ENCODE results near the gene ADCY3. TPM values are rescaled to one million over a fixed set of nuclear protein-coding genes. Genes with fewer than 3 reads are reported as not detected.

ADCY3 gene
- total RNA-seq, 1 experiment from 2014 or later = 75.6 TPM

GRCh38 chr2:24824966-24825882 is 94.8 kb downstream of the ADCY3 start:
- DNase-seq = peak in 1 of 2 experiments; percentile 33
- no peaks in the 10 kb centered on the region for H3K27me3 Mint-ChIP-seq (ENCODE audit: insufficient read depth, unreplicated experiment)
- peaks cover 81% of the 10 kb centered on the region for H3K36me3 Mint-ChIP-seq (ENCODE audit: insufficient read depth, unreplicated experiment)
- no peaks in the 10 kb centered on the region for H3K4me1 ChIP-seq
- H3K9me3 Mint-ChIP-seq (ENCODE audit: unreplicated experiment) = no peaks in the 10 kb centered on the region
- H3K36me3 ChIP-seq (ENCODE audit: control insufficient read depth, insufficient read depth, low read length) = no peaks in the 10 kb centered on the region; the same call in none of the 2 replicates
- no peaks in the 10 kb centered on the region for H3K27me3 ChIP-seq (replicated peaks; ENCODE audit: control insufficient read depth, insufficient read depth, low read length)
- BruUV-seq (replicated peaks) = no TSS peak
- ChIA-PET POLR2A (interaction anchor here (1.2 kb wide), 1 partner anchor 32 kb away, joined by 3 read pairs; the partner anchor contains the start of genes CENPO and PTRHD1), CTCF (interaction anchor here (0.6 to 1.5 kb wide), 4 partner anchors 386 to 767 kb away, joined by 3 to 8 read pairs (median 6); no protein-coding TSS in a partner anchor)
- peaks cover 8% of the 10 kb centered on the region for H3K4me1 Mint-ChIP-seq (ENCODE audit: low read depth, unreplicated experiment)
- H3K27ac Mint-ChIP-seq (ENCODE audit: unreplicated experiment) = peak overlapping the region; percentile 65
- no peak overlapping the region for H3K4me3 Mint-ChIP-seq (ENCODE audit: unreplicated experiment)
- H3K9me3 ChIP-seq = no peaks in the 10 kb centered on the region
- intact Hi-C loops (cut with micrococcal nuclease; ENCODE audit: unreplicated experiment) = loop anchor here (5.0 kb wide), 2 partner anchors 213 to 302 kb away; no protein-coding TSS in a partner anchor
- H3K4me3 ChIP-seq (ENCODE audit: low read depth, low read length) = no peak overlapping the region
- peak; percentile 54 to 61 for TF ChIP-seq CTCF (IDR thresholded peaks at IDR 0.05; ENCODE audit: insufficient read depth in 1 of 2, low read depth in 1 of 2, low read length in 1 of 2, severe bottlenecking in 1 of 2, unreplicated experiment in 1 of 2)

GRCh38 chr2:24824071-24824588 is 95.9 kb downstream of the ADCY3 start:
- Histone ChIP-seq H3K4me1 (no peaks in the 10 kb centered on the region), H3K36me3 (ENCODE audit: control insufficient read depth, insufficient read depth, low read length) (no peaks in the 10 kb centered on the region; the same call in none of the 2 replicates), H3K9me3 (no peaks in the 10 kb centered on the region), H3K4me3 (ENCODE audit: low read depth, low read length) (no peak overlapping the region), H3K27me3 (replicated peaks; ENCODE audit: control insufficient read depth, insufficient read depth, low read length) (no peaks in the 10 kb centered on the region)
- TF ChIP-seq CTCF (IDR thresholded peaks at IDR 0.05; ENCODE audit: insufficient read depth in 1 of 2, low read depth in 1 of 2, low read length in 1 of 2, severe bottlenecking in 1 of 2, unreplicated experiment in 1 of 2) = no peak
- Mint-ChIP-seq H3K4me3 (ENCODE audit: unreplicated experiment) (no peak overlapping the region), H3K4me1 (ENCODE audit: low read depth, unreplicated experiment) (peaks cover 8% of the 10 kb centered on the region), H3K27me3 (ENCODE audit: insufficient read depth, unreplicated experiment) (no peaks in the 10 kb centered on the region), H3K36me3 (ENCODE audit: insufficient read depth, unreplicated experiment) (peaks cover 90% of the 10 kb centered on the region), H3K9me3 (ENCODE audit: unreplicated experiment) (no peaks in the 10 kb centered on the region), H3K27ac (ENCODE audit: unreplicated experiment) (peak overlapping the region; percentile 42)
- CTCF ChIA-PET = interaction anchor here (1.2 kb wide), 1 partner anchor 31 kb away, joined by 7 read pairs; the partner anchor contains the start of genes CENPO and PTRHD1
- intact Hi-C loops (cut with micrococcal nuclease; ENCODE audit: unreplicated experiment) = no loop called here
- BruUV-seq (replicated peaks) = no TSS peak
- POLR2A ChIA-PET = interaction anchor here (0.7 kb wide), 1 partner anchor 226 kb away, joined by 7 read pairs; no protein-coding TSS in a partner anchor
- DNase-seq = peak in 1 of 2 experiments; percentile 32

- no peak for TF ChIP-seq CTCF (IDR thresholded peaks at IDR 0.05; ENCODE audit: insufficient read depth in 1 of 2, low read depth in 1 of 2, low read length in 1 of 2, severe bottlenecking in 1 of 2, unreplicated experiment in 1 of 2)
- Mint-ChIP-seq H3K27me3 (ENCODE audit: insufficient read depth, unreplicated experiment) (no peaks in the 10 kb centered on the region), H3K4me1 (ENCODE audit: low read depth, unreplicated experiment) (no peaks in the 10 kb centered on the region), H3K4me3 (ENCODE audit: unreplicated experiment) (no peak overlapping the region), H3K27ac (ENCODE audit: unreplicated experiment) (peak overlapping the region; percentile 42), H3K9me3 (ENCODE audit: unreplicated experiment) (no peaks in the 10 kb centered on the region), H3K36me3 (ENCODE audit: insufficient read depth, unreplicated experiment) (peaks cover 92% of the 10 kb centered on the region)
- Histone ChIP-seq H3K36me3 (ENCODE audit: control insufficient read depth, insufficient read depth, low read length) (no peaks in the 10 kb centered on the region; the same call in none of the 2 replicates), H3K4me3 (ENCODE audit: low read depth, low read length) (no peak overlapping the region), H3K9me3 (no peaks in the 10 kb centered on the region), H3K4me1 (no peaks in the 10 kb centered on the region), H3K27me3 (replicated peaks; ENCODE audit: control insufficient read depth, insufficient read depth, low read length) (no peaks in the 10 kb centered on the region)
- CTCF ChIA-PET = interaction anchor here (1.0 kb wide), 1 partner anchor 29 kb away, joined by 3 read pairs; the partner anchor contains the start of genes CENPO and PTRHD1
- POLR2A ChIA-PET = interaction anchor here (1.0 kb wide), 1 partner anchor 30 kb away, joined by 3 read pairs; no protein-coding TSS in a partner anchor
- DNase-seq = peak in 1 of 2 experiments; percentile 15
- BruUV-seq (replicated peaks) = no TSS peak
- intact Hi-C loops (cut with micrococcal nuclease; ENCODE audit: unreplicated experiment) = no loop called here
Measured at GRCh38 chr2:24822049-24822706, 97.9 kb downstream of the ADCY3 start.
